Hepatocyte (in vitro differentiated cells): Measurements from ENCODE around the gene ANKRD40.

Experiments
- EZH2 ChIP-seq: fragments of 200-600 bp; sonication (generic); IDR thresholded peaks from 2 replicates; pipeline ENCODE4 v1.6.1; 2016; ENCODE audit warnings: antibody characterized with exemption, mild to moderate bottlenecking, borderline replicate concordance
- TF ChIP-seq, protein P1 (sequence below): fragments of 200-600 bp; sonication (generic); IDR thresholded peaks from 2 replicates; pipeline ENCODE4 v1.5.1; 2016; ENCODE audit warnings: antibody characterized with exemption, mild to moderate bottlenecking; ENCODE audit not compliant: poor library complexity

GRCh38 chr17:50653738-50654137 is 54.0 kb downstream of the ANKRD40 start:
- TF ChIP-seq, protein P1, sequence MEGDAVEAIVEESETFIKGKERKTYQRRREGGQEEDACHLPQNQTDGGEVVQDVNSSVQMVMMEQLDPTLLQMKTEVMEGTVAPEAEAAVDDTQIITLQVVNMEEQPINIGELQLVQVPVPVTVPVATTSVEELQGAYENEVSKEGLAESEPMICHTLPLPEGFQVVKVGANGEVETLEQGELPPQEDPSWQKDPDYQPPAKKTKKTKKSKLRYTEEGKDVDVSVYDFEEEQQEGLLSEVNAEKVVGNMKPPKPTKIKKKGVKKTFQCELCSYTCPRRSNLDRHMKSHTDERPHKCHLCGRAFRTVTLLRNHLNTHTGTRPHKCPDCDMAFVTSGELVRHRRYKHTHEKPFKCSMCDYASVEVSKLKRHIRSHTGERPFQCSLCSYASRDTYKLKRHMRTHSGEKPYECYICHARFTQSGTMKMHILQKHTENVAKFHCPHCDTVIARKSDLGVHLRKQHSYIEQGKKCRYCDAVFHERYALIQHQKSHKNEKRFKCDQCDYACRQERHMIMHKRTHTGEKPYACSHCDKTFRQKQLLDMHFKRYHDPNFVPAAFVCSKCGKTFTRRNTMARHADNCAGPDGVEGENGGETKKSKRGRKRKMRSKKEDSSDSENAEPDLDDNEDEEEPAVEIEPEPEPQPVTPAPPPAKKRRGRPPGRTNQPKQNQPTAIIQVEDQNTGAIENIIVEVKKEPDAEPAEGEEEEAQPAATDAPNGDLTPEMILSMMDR: no peak
- no peak for TF ChIP-seq EZH2
